Panc1 (cell line): ENCODE measurements around the gene CHRND.

Experiments
- CTCF ChIP-seq: fragments of 450-650 bp; IDR thresholded peaks from 2 replicates; pipeline ENCODE4 v1.5.1; 2017; ENCODE audit warnings: mild to moderate bottlenecking
- POLR2AphosphoS5 ChIP-seq: IDR thresholded peaks from 2 replicates; pipeline ENCODE4 v1.6.1; 2012; ENCODE audit warnings: mild to moderate bottlenecking, low read depth, low read length, moderate library complexity
- REST ChIP-seq, 2 experiments: IDR thresholded peaks; 2 replicates each; pipeline ENCODE4 v1.6.1; 2011 to 2012; ENCODE audit warnings: low read depth in 2 of 2, control low read depth in 1 of 2, low read length in 1 of 2, mild to moderate bottlenecking in 1 of 2, moderate library complexity in 1 of 2; ENCODE audit not compliant: insufficient read depth in 1 of 2
- SIN3A ChIP-seq: IDR thresholded peaks from 2 replicates; pipeline ENCODE4 v1.6.1; 2012; ENCODE audit warnings: low read depth, mild to moderate bottlenecking, low read length, moderate library complexity, borderline replicate concordance; ENCODE audit not compliant: insufficient read depth
- TCF7L2 ChIP-seq: IDR thresholded peaks from 2 replicates; pipeline ENCODE4 v1.6.1; 2011; ENCODE audit warnings: mild to moderate bottlenecking, low read depth, low read length, inconsistent platforms

GRCh38 chr2:232477751-232478510, 48.0 kb upstream of the CHRND start:
- TF ChIP-seq CTCF (no peak), REST (IDR thresholded peaks at IDR 0.05; ENCODE audit: insufficient read depth in 1 of 2, low read depth in 2 of 2, low read length in 1 of 2) (no peak), TCF7L2 (no peak), POLR2AphosphoS5 (no peak), SIN3A (no peak)
